ENCODE results near the gene CALML3. TPM values are rescaled to one million over a fixed set of nuclear protein-coding genes. Genes with fewer than 3 reads are reported as not detected.
A peak's percentile ranks its signal among the peaks of the same experiment; 100 is the strongest.
"Not testable (repeated sequence)": the region's sequence is repeated elsewhere in the genome, so short reads cannot be mapped to it uniquely, and the experiment has no call there.

The CALML3 gene
- total RNA-seq, result not detected

DNA sequence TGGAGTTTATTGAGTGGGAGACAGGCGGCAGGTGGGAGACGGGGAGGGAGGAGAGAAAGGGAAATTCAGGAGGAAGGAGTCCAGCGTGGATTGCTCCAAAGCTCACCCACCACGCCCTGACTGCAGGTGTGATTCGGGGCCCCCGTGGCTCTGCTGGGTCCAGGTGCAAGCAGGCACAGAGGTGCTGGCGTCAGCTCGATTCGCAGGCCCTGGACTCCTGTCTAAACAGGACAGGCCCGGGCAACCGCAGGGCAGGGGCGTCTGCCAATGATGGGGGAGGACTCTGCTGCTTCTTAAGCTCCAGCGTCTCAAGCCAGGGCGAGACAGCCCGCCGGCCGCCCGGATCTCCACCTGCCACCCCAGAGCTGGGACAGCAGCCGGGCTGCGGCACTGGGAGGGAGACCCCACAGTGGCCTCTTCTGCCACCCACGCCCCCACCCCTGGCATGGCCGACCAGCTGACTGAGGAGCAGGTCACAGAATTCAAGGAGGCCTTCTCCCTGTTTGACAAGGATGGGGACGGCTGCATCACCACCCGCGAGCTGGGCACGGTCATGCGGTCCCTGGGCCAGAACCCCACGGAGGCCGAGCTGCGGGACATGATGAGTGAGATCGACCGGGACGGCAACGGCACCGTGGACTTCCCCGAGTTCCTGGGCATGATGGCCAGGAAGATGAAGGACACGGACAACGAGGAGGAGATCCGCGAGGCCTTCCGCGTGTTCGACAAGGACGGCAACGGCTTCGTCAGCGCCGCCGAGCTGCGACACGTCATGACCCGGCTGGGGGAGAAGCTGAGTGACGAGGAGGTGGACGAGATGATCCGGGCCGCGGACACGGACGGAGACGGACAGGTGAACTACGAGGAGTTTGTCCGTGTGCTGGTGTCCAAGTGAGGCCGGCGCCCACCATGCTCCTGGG lies at the start of gene CALML3:
Gene CALML3, plus strand, starts transcription at position 321 of the 920 bp plus-strand sequence. Its CDS starts 125 bp downstream, at position 446.
- DNase-seq (ENCODE audit: low spot score), result no peak

DNA sequence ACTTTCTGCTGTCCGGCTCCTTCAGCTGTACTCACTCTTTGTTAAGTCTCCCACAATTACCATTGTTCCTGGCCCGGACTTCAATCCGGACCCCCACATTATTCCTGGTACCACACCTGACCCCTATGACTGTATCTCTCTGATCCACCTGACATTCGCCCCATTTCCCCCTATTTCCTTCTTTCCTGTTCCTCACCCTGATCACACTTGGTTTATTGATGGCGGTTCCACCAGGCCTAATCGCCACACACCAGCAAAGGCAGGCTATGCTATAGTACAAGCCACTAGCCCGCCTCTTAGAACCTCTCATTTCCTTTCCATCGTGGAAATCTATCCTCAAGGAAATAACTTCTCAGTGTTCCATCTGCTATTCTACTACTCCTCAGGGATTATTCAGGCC lies 49.7 kb upstream of the CALML3 start:
- not testable (repeated sequence) for DNase-seq (ENCODE audit: low spot score)

DNA sequence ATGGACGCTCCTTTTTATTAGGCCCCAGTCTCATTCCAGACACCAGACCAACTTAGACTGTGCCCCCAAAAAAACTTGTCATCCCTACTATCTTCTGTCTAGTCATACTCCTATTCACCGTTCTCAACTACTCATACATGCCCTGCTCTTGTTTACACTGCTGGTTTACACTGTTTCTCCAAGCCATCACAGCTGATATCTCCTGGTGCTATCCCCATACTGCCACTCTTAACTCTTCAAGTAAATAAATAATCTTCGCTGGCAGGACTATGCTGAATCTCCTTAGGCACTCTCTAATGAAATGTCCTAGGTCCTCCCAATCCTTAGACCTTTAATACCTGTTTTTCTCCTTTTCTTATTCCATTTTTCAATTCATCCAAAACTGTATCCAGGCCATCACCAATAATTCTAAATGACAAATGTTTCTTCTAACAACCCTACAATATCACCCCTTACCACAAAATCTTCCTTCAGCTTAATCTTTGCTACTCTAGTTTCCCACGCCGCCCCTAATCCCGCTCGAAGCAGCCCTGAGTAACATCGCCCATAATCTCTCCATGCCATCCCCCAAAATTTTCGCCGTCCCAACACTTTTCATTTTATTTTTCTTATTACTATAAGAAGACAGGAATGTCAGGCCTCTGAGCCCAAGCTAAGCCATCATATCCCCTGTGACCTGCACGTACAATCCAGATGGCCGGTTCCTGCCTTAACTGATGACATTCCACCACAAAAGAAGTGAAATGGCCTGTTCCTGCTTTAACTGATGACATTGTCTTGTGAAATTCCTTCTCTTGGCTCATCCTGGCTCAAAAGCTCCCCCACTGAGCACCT lies 48.6 kb upstream of the CALML3 start:
- not testable (repeated sequence) for DNase-seq (ENCODE audit: low spot score)

DNA sequence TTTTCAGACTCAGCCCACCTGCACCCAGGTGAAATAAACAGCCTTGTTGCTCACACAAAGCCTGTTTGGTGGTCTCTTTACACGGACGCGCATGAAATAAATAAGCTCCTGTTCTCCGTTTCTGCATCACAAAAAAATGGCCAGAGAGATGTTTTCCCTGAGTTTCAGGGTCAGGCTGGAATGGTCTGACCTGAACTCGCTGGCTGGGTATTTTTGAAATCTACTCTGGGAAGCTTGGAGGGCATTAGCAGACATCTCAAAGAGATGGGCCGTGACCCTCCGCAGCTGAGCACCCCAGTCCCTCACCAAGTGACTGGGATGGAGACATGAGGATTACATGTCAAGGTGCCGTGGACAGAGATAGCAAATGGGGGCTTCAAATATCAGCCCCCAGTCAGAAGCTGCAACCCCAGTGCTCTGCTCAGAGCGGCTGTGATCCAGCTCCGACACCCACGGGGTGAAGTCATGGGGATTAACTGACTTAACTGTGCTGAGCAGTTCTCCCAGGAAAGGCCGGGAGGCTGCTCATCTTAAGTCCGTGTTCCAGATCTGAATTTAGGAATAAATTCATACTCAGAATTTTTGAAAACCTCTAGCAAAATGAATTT lies 47.7 kb upstream of the CALML3 start:
- DNase-seq (ENCODE audit: low spot score), result no peak

DNA sequence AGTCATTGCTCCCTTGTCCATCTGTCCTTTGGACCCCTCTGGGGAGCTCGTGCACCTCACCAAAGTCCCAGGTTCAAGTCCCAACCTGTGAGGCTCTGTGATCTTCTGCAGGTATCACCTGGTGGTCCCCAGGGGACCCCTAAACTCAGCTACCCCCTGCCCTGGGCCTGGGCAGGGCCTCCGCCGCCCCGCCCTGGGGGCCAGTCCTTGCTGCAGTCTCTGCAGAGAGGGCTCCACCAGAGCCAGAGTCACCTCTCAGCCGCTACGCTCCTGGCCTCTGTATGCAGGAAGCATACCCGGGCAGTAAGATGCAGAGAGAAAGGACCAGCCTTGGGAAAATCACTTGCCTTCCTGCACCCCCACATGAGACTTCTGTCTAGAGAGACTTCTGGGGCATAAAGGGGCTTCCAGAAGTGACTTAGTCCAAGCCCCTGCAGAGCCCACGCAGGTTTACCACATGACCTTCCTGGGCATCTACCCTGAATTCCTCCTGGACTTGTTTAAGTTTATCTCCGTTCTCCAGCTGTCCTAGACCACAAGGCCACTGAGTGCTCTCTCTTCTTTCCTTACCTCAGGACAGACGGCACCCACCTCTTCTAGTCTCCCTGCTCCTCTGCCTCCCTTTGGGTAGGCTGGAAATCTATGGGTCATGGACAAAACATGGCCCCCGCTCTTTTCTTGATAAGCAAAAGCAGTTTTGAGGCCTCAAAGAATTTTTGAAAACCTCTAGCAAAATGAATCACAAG lies 46.6 kb upstream of the CALML3 start:
- DNase-seq (ENCODE audit: low spot score), result no peak

DNA sequence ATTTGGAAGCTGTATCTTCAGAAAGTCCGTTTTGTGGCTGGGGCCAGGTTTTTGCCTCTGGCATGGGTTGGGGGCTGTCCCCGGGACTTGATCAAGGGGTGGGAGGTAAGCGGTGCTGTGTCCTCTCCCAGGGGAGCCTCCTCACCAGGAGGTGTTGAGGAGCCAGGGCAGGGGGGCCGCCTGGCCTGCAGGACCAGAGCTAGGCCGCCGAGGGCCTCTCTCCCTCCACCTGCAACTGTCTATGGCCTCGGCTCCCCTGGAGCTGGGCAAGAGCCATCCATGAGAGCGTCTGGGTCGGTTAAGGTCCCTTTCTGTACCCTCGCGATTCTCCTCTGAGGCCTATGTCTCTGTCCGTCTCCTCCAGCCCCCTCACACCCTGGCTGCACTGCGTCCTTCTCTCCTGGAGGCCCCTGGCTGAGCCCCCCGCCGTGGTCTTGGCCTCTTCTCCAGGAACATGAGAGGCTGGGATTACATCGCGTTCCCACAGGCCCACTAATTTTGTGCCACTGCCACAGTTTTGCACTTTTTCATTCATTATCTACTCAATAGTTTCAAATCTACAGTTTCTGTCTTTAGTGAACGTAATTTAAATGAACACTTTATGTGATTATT lies 46.0 kb upstream of the CALML3 start:
- DNase-seq (ENCODE audit: low spot score), result peak; percentile 39

DNA sequence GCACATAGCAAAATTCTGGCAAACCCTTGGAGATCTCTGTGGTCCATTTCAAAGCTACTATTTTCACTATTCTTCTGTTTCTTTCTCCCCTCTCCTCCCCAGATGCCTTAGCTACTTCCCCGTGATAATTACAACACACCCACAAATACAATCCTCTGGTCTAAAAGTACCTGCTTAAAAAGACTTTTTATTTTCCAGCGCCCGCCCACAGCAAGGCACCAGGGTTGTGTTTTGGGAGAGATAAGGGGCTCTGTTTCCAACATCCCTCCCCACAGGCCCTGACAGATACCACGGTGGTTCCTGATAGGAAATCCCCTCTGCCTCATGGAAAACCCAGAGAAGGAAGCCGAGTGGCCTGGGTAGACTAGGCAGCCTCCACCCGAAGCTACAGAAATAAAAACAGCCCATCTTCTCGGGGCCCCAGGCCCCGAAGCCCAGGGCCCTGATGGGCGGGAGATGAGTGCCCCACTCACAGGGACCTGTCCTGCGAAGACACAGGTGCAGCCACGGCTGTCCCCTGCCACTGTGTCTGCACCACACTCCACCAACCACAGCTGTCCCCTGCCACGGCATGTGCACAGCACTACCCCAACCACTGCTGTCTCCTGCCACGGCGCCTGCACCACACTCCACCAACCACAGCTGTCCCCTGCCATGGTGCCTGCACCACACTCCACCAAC lies 45.1 kb upstream of the CALML3 start:
- peak; percentile 31 for DNase-seq (ENCODE audit: low spot score)

DNA sequence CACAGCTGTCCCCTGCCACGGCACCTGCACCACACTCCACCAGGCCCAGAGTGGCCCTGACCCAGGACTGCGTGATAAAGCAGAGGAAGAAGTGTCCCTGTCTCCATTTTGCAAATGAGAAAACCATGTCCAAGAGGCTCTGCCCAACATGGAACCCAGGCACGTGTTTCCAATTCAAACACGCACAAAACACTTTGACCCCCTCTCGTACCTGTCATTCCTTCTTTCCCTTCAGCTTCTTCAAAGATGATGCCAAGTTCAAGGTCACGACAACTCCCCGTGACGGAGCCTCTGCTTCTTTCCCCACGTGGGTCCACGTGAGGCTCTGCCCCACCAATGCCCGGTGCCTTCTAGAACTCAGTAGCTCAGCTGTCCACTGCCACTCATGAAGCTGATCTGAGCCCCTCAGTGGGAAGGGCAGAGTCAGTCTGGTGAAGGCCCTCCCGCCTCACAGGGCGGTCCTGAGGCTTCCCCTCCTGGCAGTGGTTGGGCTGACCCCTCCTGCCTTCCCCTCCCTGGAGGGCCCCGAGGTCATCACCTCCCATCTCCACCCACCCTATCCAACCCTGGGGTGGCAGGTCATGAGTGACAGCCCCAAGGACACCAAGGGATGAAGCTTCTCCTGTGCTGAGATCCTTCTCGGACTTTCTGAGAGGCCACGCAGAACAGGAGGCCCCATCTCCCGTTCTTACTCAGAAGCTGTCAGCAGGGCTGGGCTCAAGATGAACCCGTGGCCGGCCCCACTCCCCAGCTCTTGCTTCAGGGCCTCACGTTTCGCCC lies 44.4 kb upstream of the CALML3 start:
- no peak for DNase-seq (ENCODE audit: low spot score)

DNA sequence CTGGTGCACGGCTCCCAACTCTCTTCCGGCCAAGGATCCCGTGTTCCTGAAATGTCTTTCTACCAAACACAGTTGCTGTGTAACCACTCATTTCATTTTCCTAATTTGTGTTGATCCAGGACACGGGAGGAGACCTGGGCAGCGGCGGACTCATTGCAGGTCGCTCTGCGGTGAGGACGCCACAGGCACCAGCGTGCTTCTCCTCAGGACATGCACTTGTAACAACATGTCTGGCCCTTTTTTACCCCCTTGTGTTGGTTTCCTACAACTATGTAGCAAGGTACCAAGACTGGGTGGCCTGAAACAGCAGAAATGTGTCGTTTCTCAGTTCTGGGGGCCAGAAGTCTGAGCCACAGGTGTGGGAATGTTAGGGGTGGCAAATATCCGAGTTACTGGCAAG lies 43.6 kb upstream of the CALML3 start:
- DNase-seq (ENCODE audit: low spot score), result no peak

DNA sequence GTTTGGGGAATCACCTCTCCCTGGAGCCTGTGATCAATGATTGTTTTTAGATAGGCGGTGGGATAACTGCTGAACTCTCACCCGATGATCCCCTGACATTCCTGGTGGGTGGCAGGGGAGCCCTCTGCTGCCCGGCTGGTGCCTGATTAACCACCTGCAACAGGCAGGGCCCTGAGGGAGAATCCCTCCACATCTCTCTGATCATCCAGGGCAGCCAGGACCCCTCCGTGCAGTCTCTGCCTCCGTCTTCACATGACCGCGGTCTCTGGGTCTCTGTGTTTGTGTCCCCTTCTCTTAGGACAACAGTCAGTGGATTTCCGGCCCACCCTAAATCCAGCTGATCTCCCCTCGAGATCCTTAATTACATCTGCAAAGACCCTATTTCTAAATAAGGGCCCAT lies 42.7 kb upstream of the CALML3 start:
- no peak for DNase-seq (ENCODE audit: low spot score)

DNA sequence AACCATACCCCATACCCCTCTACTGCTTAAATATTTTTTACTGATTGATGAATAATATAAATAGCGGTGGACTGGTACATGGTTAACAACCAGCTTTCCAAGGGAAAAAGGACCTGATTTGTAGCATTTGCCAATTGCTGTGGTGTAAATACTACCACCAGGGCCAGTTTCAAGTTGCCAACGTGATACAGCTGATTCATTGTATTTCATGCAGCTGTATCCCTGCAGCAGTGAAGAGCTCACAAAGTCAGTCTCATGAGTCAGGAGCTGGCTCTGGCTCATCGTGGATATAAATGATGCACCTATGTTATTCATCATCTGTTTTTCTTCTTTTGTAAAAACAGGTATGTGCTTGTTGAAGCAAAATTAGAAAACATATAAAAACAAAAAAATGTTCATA lies 40.6 kb upstream of the CALML3 start:
- no peak for DNase-seq (ENCODE audit: low spot score)

DNA sequence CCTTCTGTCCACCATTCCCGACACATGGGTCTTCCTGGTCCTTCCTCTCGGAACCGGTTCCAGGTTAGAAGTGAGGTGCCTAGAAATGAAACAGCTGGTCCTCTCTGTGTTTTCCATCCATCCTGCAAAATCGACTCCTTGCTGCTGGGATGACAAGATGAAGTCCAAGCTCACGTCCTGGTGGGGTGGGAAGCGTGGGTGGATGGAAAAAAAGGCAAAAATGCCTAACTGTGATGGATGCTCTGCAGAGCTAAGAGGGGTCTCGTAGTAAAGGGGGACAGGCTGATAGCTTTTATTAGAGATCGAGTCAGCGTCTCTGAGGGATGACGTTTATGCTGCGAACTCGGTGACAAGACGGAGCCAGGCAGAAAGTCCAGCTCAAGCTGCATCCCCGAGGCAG lies 39.5 kb upstream of the CALML3 start:
- DNase-seq (ENCODE audit: low spot score), result no peak

DNA sequence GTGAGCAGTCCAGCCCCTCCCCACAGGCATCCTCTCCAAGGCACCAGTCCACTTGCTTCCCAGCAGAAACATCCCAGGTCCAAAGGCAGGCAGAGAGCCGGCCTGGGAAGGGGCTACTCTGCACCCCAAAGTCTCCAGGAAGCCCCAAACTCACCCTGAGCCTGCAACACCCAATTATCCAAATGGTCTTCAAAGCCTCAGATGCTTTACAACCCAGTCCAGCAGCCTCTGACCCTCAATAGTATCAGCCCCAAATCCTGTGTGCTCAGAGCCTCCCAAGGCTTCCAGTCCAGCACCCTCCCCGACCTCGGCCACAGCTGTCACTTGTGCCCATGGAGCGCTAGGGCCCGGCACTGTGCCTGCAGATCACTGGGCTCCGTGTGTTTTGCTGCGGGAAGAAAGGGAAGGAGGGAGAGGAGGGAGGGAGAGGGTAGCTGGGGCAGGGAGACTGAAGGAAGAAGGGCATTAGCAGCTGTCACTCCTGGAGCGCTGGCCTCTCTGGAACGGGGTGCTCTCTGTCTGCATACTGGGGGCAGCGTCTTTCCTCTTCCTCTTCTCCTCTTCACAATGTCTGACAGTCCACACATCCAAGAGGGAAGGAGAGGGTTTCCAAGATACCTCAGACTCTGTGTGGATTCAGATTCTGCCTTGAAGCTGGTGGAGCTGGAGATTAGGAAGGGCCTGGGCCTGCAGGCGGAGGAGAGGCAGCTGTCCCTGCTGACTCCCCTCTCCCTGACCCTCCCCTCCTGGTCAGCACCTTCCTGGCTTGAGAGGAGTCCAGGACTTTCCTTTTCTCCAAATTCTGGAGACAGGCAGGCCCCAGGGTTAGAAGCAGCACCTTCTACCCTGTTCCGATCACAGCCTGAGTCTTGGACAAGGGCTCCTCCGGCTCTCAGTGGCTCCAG lies 38.6 kb upstream of the CALML3 start:
- no peak for DNase-seq (ENCODE audit: low spot score)

DNA sequence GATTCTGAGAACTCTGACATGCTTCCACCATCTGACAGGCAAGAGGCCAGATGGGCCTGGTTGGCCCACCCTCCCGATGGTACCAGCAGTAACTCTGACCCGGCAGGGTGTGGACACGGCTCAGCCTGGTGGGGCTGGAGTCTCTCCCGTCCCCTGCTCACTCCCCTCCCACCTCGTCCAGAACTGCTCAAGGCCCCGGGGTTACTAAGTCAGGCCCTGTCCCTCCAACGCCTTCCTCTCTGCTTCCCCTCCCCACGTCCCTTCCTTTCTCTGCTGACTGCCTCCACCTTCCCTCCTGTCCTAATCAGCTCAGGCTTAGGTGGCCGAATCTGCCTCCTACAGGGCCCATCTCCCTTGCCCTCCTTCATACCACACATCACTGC lies 37.9 kb upstream of the CALML3 start:
- DNase-seq (ENCODE audit: low spot score), result no peak

DNA sequence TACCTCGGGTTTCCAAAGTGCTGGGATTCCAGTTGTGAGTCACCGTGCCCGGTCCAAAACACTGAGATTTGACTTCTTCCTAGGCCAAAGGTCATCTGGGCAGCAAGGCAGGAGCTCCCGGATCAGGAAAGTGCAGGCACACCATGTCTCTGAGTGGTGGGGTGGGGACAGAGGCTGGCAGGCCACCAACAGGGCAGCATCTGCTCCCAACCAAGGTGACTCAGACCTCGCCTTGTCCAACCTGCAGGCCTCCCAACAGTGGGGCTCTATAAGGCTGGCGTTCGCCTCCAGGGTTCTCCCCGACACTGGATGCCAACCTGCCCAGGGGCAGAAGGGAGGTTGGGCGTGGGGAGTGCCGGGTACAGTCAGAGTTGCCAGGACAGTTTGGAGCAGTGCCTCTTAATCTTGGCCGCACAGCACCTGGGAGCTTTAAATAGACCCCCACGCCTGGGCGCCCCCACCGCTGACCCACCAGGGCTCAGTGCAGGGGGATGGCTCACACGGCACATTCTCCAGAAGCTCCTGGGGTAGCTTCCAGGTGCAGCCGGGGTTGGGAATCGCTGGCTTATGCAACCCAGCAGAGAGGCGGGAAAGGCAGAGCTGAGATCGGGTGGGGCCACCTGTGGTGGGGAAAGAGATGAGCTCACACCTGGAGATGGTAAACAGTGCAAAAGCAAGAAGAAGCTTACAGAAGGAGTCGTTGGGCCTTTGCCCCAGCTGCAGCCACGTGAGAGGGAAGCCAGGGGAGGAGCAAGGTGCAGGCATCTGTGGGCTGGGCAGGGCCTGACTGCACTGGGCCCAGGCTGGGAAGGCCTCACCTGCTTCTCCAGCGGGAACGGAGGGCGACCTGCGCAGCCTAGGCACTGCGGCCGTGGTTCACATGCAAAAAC lies 36.2 kb upstream of the CALML3 start:
- DNase-seq (ENCODE audit: low spot score), result no peak

DNA sequence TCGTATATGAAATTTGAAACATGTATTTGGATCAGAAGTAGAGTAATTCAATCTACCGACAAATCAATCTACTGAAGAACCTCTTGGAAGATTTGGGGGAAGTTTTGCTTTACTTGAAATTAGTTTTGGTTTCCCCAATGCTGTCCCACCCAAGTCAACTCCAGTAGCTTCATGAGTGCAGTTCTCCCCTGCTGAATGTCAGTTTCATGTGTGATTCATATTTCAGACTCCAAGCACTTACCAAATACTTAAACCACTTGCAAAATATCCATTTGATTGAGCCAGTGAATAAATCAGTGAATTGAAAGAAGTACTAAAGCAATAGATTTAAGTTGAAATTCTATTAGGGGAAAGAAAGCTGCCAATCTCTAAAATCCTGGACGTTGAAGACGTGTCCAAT lies 34.7 kb upstream of the CALML3 start:
- no peak for DNase-seq (ENCODE audit: low spot score)

DNA sequence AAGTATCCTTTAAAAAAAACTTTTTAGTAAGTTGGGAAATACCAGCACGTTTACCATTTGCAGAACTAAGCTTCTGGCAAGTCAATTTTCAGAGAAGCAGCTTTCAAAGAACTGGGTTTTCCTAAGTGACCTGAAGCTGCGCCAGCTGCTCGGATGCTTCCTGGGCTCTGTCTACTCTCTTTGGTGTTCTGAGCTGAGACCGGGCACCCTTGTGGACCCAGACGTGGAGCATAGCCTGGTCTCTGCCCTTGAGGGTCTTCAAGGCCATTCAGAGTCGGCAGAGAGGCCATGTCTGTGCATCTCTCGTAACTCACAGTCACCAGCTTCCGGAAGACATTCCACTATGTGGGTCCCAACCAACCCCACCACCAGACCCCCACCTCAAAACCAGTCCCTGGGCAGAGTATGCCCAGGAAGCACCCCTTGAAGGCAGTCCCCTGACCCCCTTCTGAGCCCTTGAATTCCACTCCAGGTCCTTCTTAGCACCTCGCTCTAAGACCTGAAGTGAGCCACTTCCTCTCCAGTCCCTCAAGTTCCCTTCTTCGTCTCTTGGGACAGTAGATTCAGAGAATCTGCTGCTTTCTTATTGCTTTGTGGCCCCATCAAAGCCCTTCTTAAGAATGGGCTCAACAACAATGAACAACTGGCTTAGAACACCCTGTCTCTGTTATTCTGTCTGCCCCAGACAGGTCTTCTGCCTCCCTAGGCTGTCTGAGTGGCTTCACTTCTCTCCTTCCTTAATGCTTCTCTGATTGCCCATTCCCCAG lies 33.9 kb upstream of the CALML3 start:
- DNase-seq (ENCODE audit: low spot score), result no peak
